ENCODE measurements around the gene FAXDC2. TPM values are rescaled to one million over a fixed set of nuclear protein-coding genes. Genes with fewer than 3 reads are reported as not detected.

FAXDC2 gene
- total RNA-seq, 1 donor from 2014 or later: 3.6 TPM

DNA sequence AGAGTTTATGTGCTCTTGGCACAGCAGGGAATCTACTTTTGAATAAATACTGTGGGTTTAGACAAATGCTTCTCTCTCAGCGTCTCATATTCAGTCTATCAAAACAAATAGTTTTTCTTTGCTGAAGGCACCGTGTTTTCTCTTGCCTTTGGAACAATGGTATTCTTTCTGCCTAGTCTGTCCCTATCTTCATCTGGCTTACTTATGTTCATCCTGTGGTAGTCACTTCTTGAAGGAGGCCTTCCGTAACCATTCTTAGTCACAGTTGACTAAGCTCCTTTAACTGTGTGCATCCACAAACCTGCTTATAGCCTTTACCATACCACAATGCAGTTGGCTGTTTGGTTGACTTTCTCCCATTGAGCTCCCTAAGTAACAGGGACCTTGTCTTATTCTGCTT is 49.3 kb downstream of the FAXDC2 start:
- Mint-ChIP-seq H3K4me3 (ENCODE audit: unreplicated experiment) (no peak overlapping the region), H3K36me3 (ENCODE audit: low read depth, unreplicated experiment) (peaks cover 41% of the 10 kb centered on the region), H3K4me1 (ENCODE audit: low read depth, unreplicated experiment) (peaks cover 5% of the 10 kb centered on the region), H3K9me3 (ENCODE audit: unreplicated experiment) (no peaks in the 10 kb centered on the region), H3K27ac (ENCODE audit: unreplicated experiment) (no peak overlapping the region), H3K27me3 (ENCODE audit: low read depth, unreplicated experiment) (no peaks in the 10 kb centered on the region)
- H3K4me3 ChIP-seq (ENCODE audit: insufficient read depth, low read depth, low read length): no peak overlapping the region
- H3K36me3 ChIP-seq (ENCODE audit: insufficient read depth, low read length): peaks cover 83% of the 10 kb centered on the region
- no peak overlapping the region for H2AFZ ChIP-seq (ENCODE audit: low read depth, low read length)
- DNase-seq (ENCODE audit: low read depth) (peak; percentile 42), FAIRE-seq (peak; percentile 68)
- peaks cover 41% of the 10 kb centered on the region for H3K79me2 ChIP-seq (ENCODE audit: insufficient read depth, low read length)
- H3K4me2 ChIP-seq (ENCODE audit: low read length): peak overlapping the region; percentile 19
- peaks cover 69% of the 10 kb centered on the region for H4K20me1 ChIP-seq (ENCODE audit: insufficient read depth, low read length)
- no peaks in the 10 kb centered on the region for H3K27me3 ChIP-seq (ENCODE audit: insufficient read depth, low read length)
- TF ChIP-seq, protein P1, sequence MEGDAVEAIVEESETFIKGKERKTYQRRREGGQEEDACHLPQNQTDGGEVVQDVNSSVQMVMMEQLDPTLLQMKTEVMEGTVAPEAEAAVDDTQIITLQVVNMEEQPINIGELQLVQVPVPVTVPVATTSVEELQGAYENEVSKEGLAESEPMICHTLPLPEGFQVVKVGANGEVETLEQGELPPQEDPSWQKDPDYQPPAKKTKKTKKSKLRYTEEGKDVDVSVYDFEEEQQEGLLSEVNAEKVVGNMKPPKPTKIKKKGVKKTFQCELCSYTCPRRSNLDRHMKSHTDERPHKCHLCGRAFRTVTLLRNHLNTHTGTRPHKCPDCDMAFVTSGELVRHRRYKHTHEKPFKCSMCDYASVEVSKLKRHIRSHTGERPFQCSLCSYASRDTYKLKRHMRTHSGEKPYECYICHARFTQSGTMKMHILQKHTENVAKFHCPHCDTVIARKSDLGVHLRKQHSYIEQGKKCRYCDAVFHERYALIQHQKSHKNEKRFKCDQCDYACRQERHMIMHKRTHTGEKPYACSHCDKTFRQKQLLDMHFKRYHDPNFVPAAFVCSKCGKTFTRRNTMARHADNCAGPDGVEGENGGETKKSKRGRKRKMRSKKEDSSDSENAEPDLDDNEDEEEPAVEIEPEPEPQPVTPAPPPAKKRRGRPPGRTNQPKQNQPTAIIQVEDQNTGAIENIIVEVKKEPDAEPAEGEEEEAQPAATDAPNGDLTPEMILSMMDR (IDR thresholded peaks at IDR 0.05; ENCODE audit: insufficient read depth, low read depth, low read length): no peak
- TF ChIP-seq EZH2 (IDR thresholded peaks at IDR 0.05; ENCODE audit: insufficient read depth, low read length): no peak
- H3K4me1 ChIP-seq (ENCODE audit: insufficient read depth, low read length): peaks cover 13% of the 10 kb centered on the region
- H3K9ac ChIP-seq (ENCODE audit: low read length): peak overlapping the region; percentile 21
- H3K9me3 ChIP-seq (ENCODE audit: insufficient read depth, low read depth, low read length): no peaks in the 10 kb centered on the region
- peak overlapping the region; percentile 4 for H3K27ac ChIP-seq (ENCODE audit: low read depth, low read length)

DNA sequence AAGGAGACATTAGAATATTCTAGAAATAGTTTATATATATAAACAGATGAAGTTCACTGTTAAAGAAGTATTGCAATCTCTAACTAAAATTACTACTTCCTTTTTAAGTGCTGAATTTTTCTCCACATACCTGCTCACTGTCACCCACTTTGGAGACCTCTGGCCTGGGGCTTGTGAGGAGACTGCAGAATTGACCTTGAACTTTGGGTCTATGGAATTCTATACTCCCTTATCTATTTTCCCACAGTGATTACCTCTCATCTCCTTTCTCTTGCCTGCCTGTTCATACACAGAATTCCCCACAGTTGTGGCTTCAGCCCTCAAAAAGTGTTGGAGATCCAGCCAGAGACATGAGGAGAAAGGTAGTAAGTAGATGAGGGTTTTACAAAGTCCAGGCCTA is 49.8 kb downstream of the FAXDC2 start:
- peaks cover 5% of the 10 kb centered on the region for H3K4me1 Mint-ChIP-seq (ENCODE audit: low read depth, unreplicated experiment)
- peak overlapping the region; percentile 4 for H3K27ac ChIP-seq (ENCODE audit: low read depth, low read length)
- peaks cover 41% of the 10 kb centered on the region for H3K36me3 Mint-ChIP-seq (ENCODE audit: low read depth, unreplicated experiment)
- TF ChIP-seq EZH2 (IDR thresholded peaks at IDR 0.05; ENCODE audit: insufficient read depth, low read length): no peak
- TF ChIP-seq, protein P1 (IDR thresholded peaks at IDR 0.05; ENCODE audit: insufficient read depth, low read depth, low read length): no peak
- H4K20me1 ChIP-seq (ENCODE audit: insufficient read depth, low read length): peaks cover 68% of the 10 kb centered on the region
- H3K4me3 ChIP-seq (ENCODE audit: insufficient read depth, low read depth, low read length): no peak overlapping the region
- H3K9ac ChIP-seq (ENCODE audit: low read length): peak overlapping the region; percentile 21
- FAIRE-seq: no peak
- no peak overlapping the region for H2AFZ ChIP-seq (ENCODE audit: low read depth, low read length)
- H3K27ac Mint-ChIP-seq (ENCODE audit: unreplicated experiment): no peak overlapping the region
- H3K27me3 ChIP-seq (ENCODE audit: insufficient read depth, low read length): no peaks in the 10 kb centered on the region
- H3K9me3 Mint-ChIP-seq (ENCODE audit: unreplicated experiment): no peaks in the 10 kb centered on the region
- H3K4me3 Mint-ChIP-seq (ENCODE audit: unreplicated experiment): no peak overlapping the region
- H3K27me3 Mint-ChIP-seq (ENCODE audit: low read depth, unreplicated experiment): no peaks in the 10 kb centered on the region
- H3K36me3 ChIP-seq (ENCODE audit: insufficient read depth, low read length): peaks cover 79% of the 10 kb centered on the region
- peaks cover 13% of the 10 kb centered on the region for H3K4me1 ChIP-seq (ENCODE audit: insufficient read depth, low read length)
- peak overlapping the region; percentile 19 for H3K4me2 ChIP-seq (ENCODE audit: low read length)
- peaks cover 39% of the 10 kb centered on the region for H3K79me2 ChIP-seq (ENCODE audit: insufficient read depth, low read length)
- H3K9me3 ChIP-seq (ENCODE audit: insufficient read depth, low read depth, low read length): no peaks in the 10 kb centered on the region
- no peak for DNase-seq (ENCODE audit: low read depth)

DNA sequence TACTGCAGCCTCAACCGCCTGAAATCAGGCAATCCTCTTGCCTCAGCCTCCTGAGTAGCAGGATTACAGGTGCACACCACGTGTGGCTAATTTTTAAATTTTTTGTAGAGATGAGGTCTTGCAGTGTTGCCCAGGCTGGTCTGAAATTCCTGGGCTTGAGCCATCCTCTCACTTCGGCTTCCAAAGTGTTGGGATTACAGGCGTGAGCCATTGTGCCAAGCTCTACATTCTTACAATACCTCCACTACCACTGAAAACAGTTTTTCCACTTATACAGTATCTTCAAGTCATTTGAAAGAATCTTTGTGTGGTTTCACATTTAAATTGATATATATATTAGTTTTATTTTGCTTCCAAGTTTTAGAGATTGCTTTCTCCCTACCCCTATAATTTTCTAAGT is 52.6 kb downstream of the FAXDC2 start:
- peaks cover 67% of the 10 kb centered on the region for H3K36me3 ChIP-seq (ENCODE audit: insufficient read depth, low read length)
- no peak overlapping the region for H2AFZ ChIP-seq (ENCODE audit: low read depth, low read length)
- Mint-ChIP-seq H3K27ac (ENCODE audit: unreplicated experiment) (no peak overlapping the region), H3K4me3 (ENCODE audit: unreplicated experiment) (no peak overlapping the region), H3K4me1 (ENCODE audit: low read depth, unreplicated experiment) (peaks cover 16% of the 10 kb centered on the region), H3K27me3 (ENCODE audit: low read depth, unreplicated experiment) (no peaks in the 10 kb centered on the region), H3K9me3 (ENCODE audit: unreplicated experiment) (no peaks in the 10 kb centered on the region), H3K36me3 (ENCODE audit: low read depth, unreplicated experiment) (peaks cover 42% of the 10 kb centered on the region)
- H3K4me2 ChIP-seq (ENCODE audit: low read length): no peak overlapping the region
- H4K20me1 ChIP-seq (ENCODE audit: insufficient read depth, low read length): peaks cover 82% of the 10 kb centered on the region
- H3K79me2 ChIP-seq (ENCODE audit: insufficient read depth, low read length): peaks cover 40% of the 10 kb centered on the region
- no peak for FAIRE-seq
- H3K27ac ChIP-seq (ENCODE audit: low read depth, low read length): no peak overlapping the region
- no peaks in the 10 kb centered on the region for H3K9me3 ChIP-seq (ENCODE audit: insufficient read depth, low read depth, low read length)
- H3K27me3 ChIP-seq (ENCODE audit: insufficient read depth, low read length): no peaks in the 10 kb centered on the region
- peaks cover 28% of the 10 kb centered on the region for H3K4me1 ChIP-seq (ENCODE audit: insufficient read depth, low read length)
- DNase-seq (ENCODE audit: low read depth): peak; percentile 52
- no peak for TF ChIP-seq EZH2 (IDR thresholded peaks at IDR 0.05; ENCODE audit: insufficient read depth, low read length)
- TF ChIP-seq, protein P1 (IDR thresholded peaks at IDR 0.05; ENCODE audit: insufficient read depth, low read depth, low read length): no peak
- no peak overlapping the region for H3K9ac ChIP-seq (ENCODE audit: low read length)
- H3K4me3 ChIP-seq (ENCODE audit: insufficient read depth, low read depth, low read length): no peak overlapping the region
